HG03139 (cell line): ENCODE data around the gene ARHGAP15.

Experiments used
- ATAC-seq: cut with Tn5 transposase; IDR thresholded peaks from one replicate; pipeline ENCODE4 v1.9.1; 2021; ENCODE audit not compliant: unreplicated experiment

Gene ARHGAP15

GRCh38 chr2:143440411-143441012 lies 311.3 kb downstream of the ARHGAP15 start:
- ATAC-seq, result no peak

- no peak for ATAC-seq
Measured at GRCh38 chr2:143442193-143442592, 313.0 kb downstream of the ARHGAP15 start.

- peak; percentile 70 for ATAC-seq
Measured at GRCh38 chr2:143451642-143452281, 322.5 kb downstream of the ARHGAP15 start.

- ATAC-seq, result peak; percentile 78
Measured at GRCh38 chr2:143452817-143453451, 323.7 kb downstream of the ARHGAP15 start.

- no peak for ATAC-seq
Measured at GRCh38 chr2:143453981-143454511, 324.8 kb downstream of the ARHGAP15 start.

- ATAC-seq, result no peak
Measured at GRCh38 chr2:143455317-143455716, 326.1 kb downstream of the ARHGAP15 start.

- no peak for ATAC-seq
Measured at GRCh38 chr2:143458258-143459190, 329.3 kb downstream of the ARHGAP15 start.

GRCh38 chr2:143460382-143460781 lies 331.2 kb downstream of the ARHGAP15 start:
- ATAC-seq, result no peak

GRCh38 chr2:143463719-143464118 lies 334.5 kb downstream of the ARHGAP15 start:
- ATAC-seq, result peak; percentile 61

- no peak for ATAC-seq
Measured at GRCh38 chr2:143466391-143466790, 337.2 kb downstream of the ARHGAP15 start.

- no peak for ATAC-seq
Measured at GRCh38 chr2:143467011-143467410, 337.8 kb downstream of the ARHGAP15 start.

- peak; percentile 64 for ATAC-seq
Measured at GRCh38 chr2:143468341-143468888, 339.2 kb downstream of the ARHGAP15 start.

GRCh38 chr2:143469323-143469722 lies 340.1 kb downstream of the ARHGAP15 start:
- ATAC-seq, result no peak

- no peak for ATAC-seq
Measured at GRCh38 chr2:143471550-143471949, 342.3 kb downstream of the ARHGAP15 start.

- ATAC-seq, result no peak
Measured at GRCh38 chr2:143473216-143473615, 344.0 kb downstream of the ARHGAP15 start.

GRCh38 chr2:143473820-143474219 lies 344.6 kb downstream of the ARHGAP15 start:
- ATAC-seq, result no peak

GRCh38 chr2:143474586-143474985 lies 345.4 kb downstream of the ARHGAP15 start:
- ATAC-seq, result no peak

- no peak for ATAC-seq
Measured at GRCh38 chr2:143475041-143475776, 346.0 kb downstream of the ARHGAP15 start.

GRCh38 chr2:143476336-143477087 lies 347.3 kb downstream of the ARHGAP15 start:
- ATAC-seq, result no peak
